CD4-positive, alpha-beta T cell (primary cell): ENCODE measurements around the gene ARHGAP42. TPM values are rescaled to one million over a fixed set of nuclear protein-coding genes. Genes with fewer than 3 reads are reported as not detected.

Experiments used
- ATAC-seq: fragments of 200-7000 bp; cut with Tn5 transposase; one replicate; pipeline ENCODE4 v1.10.0; 2022; ENCODE audit warnings: mild to moderate bottlenecking; ENCODE audit not compliant: poor library complexity
- CTCF ChIA-PET: fragments of 350-600 bp; sonication (Branson Sonifier 250); formaldehyde crosslinking; loops from one replicate; lab custom pipeline; 2021; ENCODE audit warnings: antibody characterized with exemption, inconsistent platforms; lab: Charles Lee
- POLR2A ChIA-PET: fragments of 350-600 bp; sonication (Branson Sonifier 250); formaldehyde crosslinking; loops from one replicate; lab custom pipeline; 2021; ENCODE audit warnings: antibody characterized with exemption, inconsistent platforms; lab: Charles Lee
- DNase-seq, 14 experiments: peaks; one replicate each; pipeline ENCODE4 v3.0.0-alpha.2; 2013 to 2020; ENCODE audit warnings: mixed read lengths in 2 of 14
- H3K27ac ChIP-seq, 2 donors: one replicate each; pipeline versions ENCODE4 v1.5.1 to v1.7.0; 2013; ENCODE audit warnings: low read length in 2 of 2, low read depth in 1 of 2, mild to moderate bottlenecking in 1 of 2
- H3K27me3 ChIP-seq, 2 experiments: 1 replicate in 1 of 2; 2 replicates in 1 of 2; pipeline versions ENCODE4 v1.6.1 to v1.7.0; 2013; ENCODE audit warnings: low read length in 2 of 2, control low read depth in 1 of 2, mild to moderate bottlenecking in 1 of 2, moderate library complexity in 1 of 2; ENCODE audit not compliant: insufficient read depth in 2 of 2, control insufficient read depth in 1 of 2
- H3K36me3 ChIP-seq: one replicate; pipeline ENCODE4 v1.6.1; 2013; ENCODE audit warnings: low read length, control low read depth; ENCODE audit not compliant: insufficient read depth
- H3K4me1 ChIP-seq: one replicate; pipeline ENCODE4 v1.6.1; 2013; ENCODE audit warnings: low read length, control low read depth; ENCODE audit not compliant: insufficient read depth
- H3K4me3 ChIP-seq: one replicate; pipeline ENCODE4 v1.5.1; 2013; ENCODE audit warnings: mild to moderate bottlenecking, low read length, moderate library complexity
- H3K9me3 ChIP-seq, 2 experiments: 1 replicate in 1 of 2; 2 replicates in 1 of 2; pipeline versions ENCODE4 v1.6.1 to v1.7.0; 2013; ENCODE audit warnings: low read length in 2 of 2, mild to moderate bottlenecking in 2 of 2, control low read depth in 1 of 2, moderate library complexity in 1 of 2; ENCODE audit not compliant: control insufficient read depth in 1 of 2, insufficient read depth in 1 of 2
- H3K27ac Mint-ChIP-seq: one replicate; pipeline ENCODE4 v1.8.0; 2020; ENCODE audit warnings: mixed read lengths
- H3K27me3 Mint-ChIP-seq: one replicate; pipeline ENCODE4 v1.8.0; 2021; ENCODE audit warnings: mixed read lengths
- H3K36me3 Mint-ChIP-seq: one replicate; pipeline ENCODE4 v1.8.0; 2021; ENCODE audit warnings: low read depth, mixed read lengths
- H3K4me1 Mint-ChIP-seq: one replicate; pipeline ENCODE4 v1.8.0; 2021; ENCODE audit warnings: low read depth, mixed read lengths
- H3K4me3 Mint-ChIP-seq: one replicate; pipeline ENCODE4 v1.8.0; 2020; ENCODE audit warnings: mild to moderate bottlenecking, mixed read lengths
- H3K9me3 Mint-ChIP-seq: one replicate; pipeline ENCODE4 v1.8.0; 2020; ENCODE audit warnings: mixed read lengths
- intact Hi-C, 2 experiments: fragments of 100-400 bp; cut with DNase I in 1 of 2; cut with micrococcal nuclease in 1 of 2; formaldehyde crosslinking; loops; one replicate each; pipeline versions ENCODE4 v1.15.1 to v1.9.0; 2023 to 2025; cut with DNase I, micrococcal nuclease
- total RNA-seq, 174 experiments: library from RNA in 2 of 174; stranded (reverse) in 2 of 174; gene quantifications; one replicate each; pipeline ENCODE4 v1.2.3 and lab custom pipeline; 2021 to 2026
- TF ChIP-seq, protein P1 (sequence below): fragments of 200-600 bp; IDR thresholded peaks from one replicate; pipeline ENCODE4 v1.8.0; 2022; ENCODE audit warnings: antibody characterized with exemption, mild to moderate bottlenecking

ARHGAP42 gene
- total RNA-seq, 2 experiments from 2014 or later: not detected

- intact Hi-C loops: no loop called here
- POLR2A ChIA-PET: no interaction called here
- TF ChIP-seq, protein P1, sequence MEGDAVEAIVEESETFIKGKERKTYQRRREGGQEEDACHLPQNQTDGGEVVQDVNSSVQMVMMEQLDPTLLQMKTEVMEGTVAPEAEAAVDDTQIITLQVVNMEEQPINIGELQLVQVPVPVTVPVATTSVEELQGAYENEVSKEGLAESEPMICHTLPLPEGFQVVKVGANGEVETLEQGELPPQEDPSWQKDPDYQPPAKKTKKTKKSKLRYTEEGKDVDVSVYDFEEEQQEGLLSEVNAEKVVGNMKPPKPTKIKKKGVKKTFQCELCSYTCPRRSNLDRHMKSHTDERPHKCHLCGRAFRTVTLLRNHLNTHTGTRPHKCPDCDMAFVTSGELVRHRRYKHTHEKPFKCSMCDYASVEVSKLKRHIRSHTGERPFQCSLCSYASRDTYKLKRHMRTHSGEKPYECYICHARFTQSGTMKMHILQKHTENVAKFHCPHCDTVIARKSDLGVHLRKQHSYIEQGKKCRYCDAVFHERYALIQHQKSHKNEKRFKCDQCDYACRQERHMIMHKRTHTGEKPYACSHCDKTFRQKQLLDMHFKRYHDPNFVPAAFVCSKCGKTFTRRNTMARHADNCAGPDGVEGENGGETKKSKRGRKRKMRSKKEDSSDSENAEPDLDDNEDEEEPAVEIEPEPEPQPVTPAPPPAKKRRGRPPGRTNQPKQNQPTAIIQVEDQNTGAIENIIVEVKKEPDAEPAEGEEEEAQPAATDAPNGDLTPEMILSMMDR: no peak
Observed at GRCh38 chr11:100963375-100963774, 276.3 kb downstream of the ARHGAP42 start.

GRCh38 chr11:100964435-100964834 is 277.3 kb downstream of the ARHGAP42 start:
- Mint-ChIP-seq H3K27me3 (no peaks in the 10 kb centered on the region), H3K9me3 (no peaks in the 10 kb centered on the region), H3K4me3 (no peak overlapping the region), H3K4me1 (no peaks in the 10 kb centered on the region), H3K36me3 (no peaks in the 10 kb centered on the region), H3K27ac (no peak overlapping the region)
- Histone ChIP-seq H3K27ac (no peak overlapping the region), H3K4me3 (no peak overlapping the region), H3K36me3 (no peaks in the 10 kb centered on the region), H3K4me1 (no peaks in the 10 kb centered on the region), H3K27me3 (no peaks in the 10 kb centered on the region), H3K9me3 (peaks cover 0 to 5% of the 10 kb centered on the region in 2 experiments)
- DNase-seq (no peak), ATAC-seq (no peak)
- TF ChIP-seq, protein P1: no peak
- ChIA-PET CTCF (no interaction called here), POLR2A (no interaction called here)
- intact Hi-C loops: no loop called here

More at GRCh38 chr11:100963375-100963774, 276.3 kb downstream of the ARHGAP42 start:
- no peaks in the 10 kb centered on the region for H3K36me3 Mint-ChIP-seq
- CTCF ChIA-PET: no interaction called here
- no peaks in the 10 kb centered on the region for H3K9me3 Mint-ChIP-seq
- H3K4me3 ChIP-seq: no peak overlapping the region
- no peak overlapping the region for H3K27ac ChIP-seq
- H3K4me1 Mint-ChIP-seq: no peaks in the 10 kb centered on the region
- H3K27me3 Mint-ChIP-seq: no peaks in the 10 kb centered on the region
- ATAC-seq (no peak), DNase-seq (no peak)
- H3K9me3 ChIP-seq: peaks cover 0 to 5% of the 10 kb centered on the region in 2 experiments
- no peaks in the 10 kb centered on the region for H3K27me3 ChIP-seq
- H3K4me3 Mint-ChIP-seq: no peak overlapping the region
- H3K36me3 ChIP-seq: no peaks in the 10 kb centered on the region
- no peaks in the 10 kb centered on the region for H3K4me1 ChIP-seq
- no peak overlapping the region for H3K27ac Mint-ChIP-seq

- no peaks in the 10 kb centered on the region for H3K4me1 ChIP-seq
- no peaks in the 10 kb centered on the region for H3K36me3 ChIP-seq
- ATAC-seq (no peak), DNase-seq (no peak)
- H3K9me3 ChIP-seq: peaks cover 0 to 5% of the 10 kb centered on the region in 2 experiments
- intact Hi-C loops: no loop called here
- ChIA-PET CTCF (no interaction called here), POLR2A (no interaction called here)
- Mint-ChIP-seq H3K9me3 (peaks cover 1% of the 10 kb centered on the region), H3K36me3 (no peaks in the 10 kb centered on the region), H3K4me1 (no peaks in the 10 kb centered on the region), H3K4me3 (no peak overlapping the region), H3K27me3 (no peaks in the 10 kb centered on the region), H3K27ac (no peak overlapping the region)
- H3K27me3 ChIP-seq: no peaks in the 10 kb centered on the region
- H3K27ac ChIP-seq: no peak overlapping the region
- TF ChIP-seq, protein P1: no peak
- no peak overlapping the region for H3K4me3 ChIP-seq
Observed at GRCh38 chr11:100965346-100965745, 278.3 kb downstream of the ARHGAP42 start.
